ENCODE measurements around the gene SPEM3.

Gene SPEM3

DNA sequence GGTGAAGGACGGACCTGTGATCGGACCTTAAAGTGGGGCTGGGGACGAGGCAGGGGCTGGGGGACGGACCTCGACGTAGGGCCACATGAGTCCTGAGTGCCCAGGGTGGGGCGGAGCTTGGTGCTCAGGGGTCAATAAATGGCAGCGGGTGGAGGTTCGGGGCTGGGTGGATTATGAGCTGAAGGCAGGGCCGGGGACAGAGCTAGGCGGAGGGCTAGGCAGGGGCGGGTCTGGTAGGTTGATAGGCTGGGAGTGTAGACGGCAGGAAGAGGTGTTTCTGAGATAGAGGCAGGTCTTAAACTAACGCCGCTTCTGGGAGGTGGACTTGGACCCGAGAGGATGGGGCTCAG lies 16.9 kb downstream of the SPEM3 start:
- no peak for DNase-seq (ENCODE audit: extremely low read depth, low read depth)
- 0 out of 2 replicates have a peak overlapping the region, but pooled peaks have one; percentile 21 for H3K4me3 ChIP-seq (replicated peaks; ENCODE audit: low read depth, low read length)
- TF ChIP-seq, protein P1, sequence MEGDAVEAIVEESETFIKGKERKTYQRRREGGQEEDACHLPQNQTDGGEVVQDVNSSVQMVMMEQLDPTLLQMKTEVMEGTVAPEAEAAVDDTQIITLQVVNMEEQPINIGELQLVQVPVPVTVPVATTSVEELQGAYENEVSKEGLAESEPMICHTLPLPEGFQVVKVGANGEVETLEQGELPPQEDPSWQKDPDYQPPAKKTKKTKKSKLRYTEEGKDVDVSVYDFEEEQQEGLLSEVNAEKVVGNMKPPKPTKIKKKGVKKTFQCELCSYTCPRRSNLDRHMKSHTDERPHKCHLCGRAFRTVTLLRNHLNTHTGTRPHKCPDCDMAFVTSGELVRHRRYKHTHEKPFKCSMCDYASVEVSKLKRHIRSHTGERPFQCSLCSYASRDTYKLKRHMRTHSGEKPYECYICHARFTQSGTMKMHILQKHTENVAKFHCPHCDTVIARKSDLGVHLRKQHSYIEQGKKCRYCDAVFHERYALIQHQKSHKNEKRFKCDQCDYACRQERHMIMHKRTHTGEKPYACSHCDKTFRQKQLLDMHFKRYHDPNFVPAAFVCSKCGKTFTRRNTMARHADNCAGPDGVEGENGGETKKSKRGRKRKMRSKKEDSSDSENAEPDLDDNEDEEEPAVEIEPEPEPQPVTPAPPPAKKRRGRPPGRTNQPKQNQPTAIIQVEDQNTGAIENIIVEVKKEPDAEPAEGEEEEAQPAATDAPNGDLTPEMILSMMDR (IDR thresholded peaks at IDR 0.05; ENCODE audit: low read depth, low read length, missing control alignments): no peak

DNA sequence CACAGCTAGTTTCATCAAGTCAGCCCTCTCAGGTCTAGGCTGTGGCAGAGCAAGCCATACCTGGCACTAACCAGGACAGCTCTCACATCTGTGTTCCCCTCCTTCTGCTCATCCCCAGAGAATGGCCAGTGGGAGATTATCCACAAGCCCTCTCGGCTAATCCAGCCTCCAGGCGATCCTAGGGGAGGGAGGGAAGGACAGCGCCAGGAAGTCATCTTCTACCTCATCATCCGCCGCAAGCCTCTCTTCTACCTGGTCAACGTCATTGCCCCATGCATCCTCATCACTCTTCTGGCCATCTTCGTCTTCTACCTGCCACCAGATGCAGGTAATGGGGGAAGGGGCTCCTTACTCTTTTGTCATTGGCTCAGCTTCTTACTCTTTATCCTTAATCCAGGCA lies 19.8 kb downstream of the SPEM3 start:
- no peak overlapping the region for H3K4me3 ChIP-seq (replicated peaks; ENCODE audit: low read depth, low read length)
- no peak for DNase-seq (ENCODE audit: extremely low read depth, low read depth)
- TF ChIP-seq, protein P1 (IDR thresholded peaks at IDR 0.05; ENCODE audit: low read depth, low read length, missing control alignments): no peak

GRCh38 chr17:7459961-7460545 lies 31.4 kb downstream of the SPEM3 start:
- H3K4me3 ChIP-seq (replicated peaks; ENCODE audit: low read depth, low read length): no peak overlapping the region
- no peak for DNase-seq (ENCODE audit: extremely low read depth, low read depth)
- TF ChIP-seq, protein P1 (IDR thresholded peaks at IDR 0.05; ENCODE audit: low read depth, low read length, missing control alignments): no peak

DNA sequence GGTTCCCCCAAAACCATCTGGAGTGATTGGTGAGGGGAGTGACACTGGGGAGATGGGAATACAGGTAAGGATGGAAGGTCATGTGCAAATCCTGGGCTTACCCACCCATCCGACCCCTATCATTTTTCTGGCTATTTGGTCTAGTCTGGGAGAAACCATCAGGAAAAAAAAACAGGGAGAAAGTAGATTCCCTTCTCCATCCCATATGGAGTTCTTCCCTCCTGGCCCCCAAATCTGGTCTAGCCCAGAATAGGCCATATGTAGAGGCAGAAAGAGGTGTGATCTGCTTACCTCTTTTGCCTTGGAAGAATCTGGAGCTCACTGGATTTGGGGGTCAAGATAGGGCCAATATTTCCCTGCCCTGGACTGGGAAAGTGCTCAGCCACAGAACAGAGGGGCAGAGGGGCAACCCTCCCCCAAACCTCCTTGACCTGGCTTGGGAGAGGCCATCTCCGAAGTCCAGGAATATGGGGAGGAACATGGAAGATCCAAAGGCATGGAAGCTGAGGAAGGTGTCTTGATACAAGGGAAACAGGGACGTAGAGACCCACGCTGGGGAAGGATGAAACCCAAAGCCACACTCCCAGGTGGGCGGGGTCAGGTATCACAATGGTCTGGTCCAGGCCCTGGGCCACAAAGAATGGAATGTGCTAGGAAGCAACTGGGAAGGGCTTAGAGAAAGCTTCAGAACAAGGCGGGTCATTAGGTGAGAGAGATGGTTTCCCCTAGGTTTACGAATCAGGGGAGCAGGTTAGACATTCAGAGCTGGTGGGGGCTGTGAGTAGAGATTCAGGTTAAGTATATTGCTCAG lies 32.4 kb downstream of the SPEM3 start:
- TF ChIP-seq, protein P1 (IDR thresholded peaks at IDR 0.05; ENCODE audit: low read depth, low read length, missing control alignments): no peak
- no peak overlapping the region for H3K4me3 ChIP-seq (replicated peaks; ENCODE audit: low read depth, low read length)
- DNase-seq (ENCODE audit: extremely low read depth, low read depth): no peak

DNA sequence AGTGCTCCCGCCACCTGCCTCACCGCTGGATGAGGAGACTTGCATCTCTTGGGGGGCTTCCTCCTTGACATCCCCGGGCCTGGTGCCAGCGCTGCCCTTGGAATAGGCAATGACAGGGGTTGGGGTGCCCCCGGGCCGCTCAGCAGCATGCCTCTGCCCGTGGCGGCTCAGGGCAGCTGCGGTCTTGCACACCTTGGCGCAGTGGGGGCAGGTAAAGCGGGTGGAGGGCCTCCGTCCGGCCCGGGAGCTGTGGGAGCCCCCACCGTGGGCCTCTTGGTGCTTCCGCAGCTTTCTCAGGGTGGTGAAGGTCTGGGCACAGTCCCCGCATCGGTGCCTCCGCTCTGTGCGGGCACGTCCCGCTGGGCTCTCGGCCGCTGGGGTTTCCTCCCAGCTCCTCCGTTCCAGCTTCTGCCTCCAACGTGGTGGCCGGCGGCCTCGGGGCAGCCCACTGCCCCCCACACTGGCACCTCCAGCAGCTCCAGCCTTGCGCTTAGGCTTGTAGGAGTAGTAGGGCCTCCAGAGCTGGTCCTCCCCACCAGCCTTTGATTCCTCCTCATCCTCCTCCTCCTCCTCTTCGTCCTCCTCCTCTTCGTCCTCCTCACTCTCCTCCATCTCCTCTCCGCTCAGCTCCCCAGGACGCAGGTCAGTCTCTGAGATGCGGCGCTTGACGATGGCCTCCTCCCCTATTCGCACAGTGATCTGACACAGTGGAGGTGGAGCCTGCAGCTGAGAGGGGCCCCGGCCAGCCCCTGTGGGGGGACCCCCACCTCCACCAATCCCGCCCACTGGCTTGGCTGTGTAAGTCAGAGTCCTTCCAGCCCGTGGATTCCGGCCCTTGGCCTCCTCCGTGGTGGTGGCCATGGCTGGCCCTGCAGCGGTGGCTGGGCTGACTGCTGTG lies 34.1 kb downstream of the SPEM3 start:
- no peak overlapping the region for H3K4me3 ChIP-seq (replicated peaks; ENCODE audit: low read depth, low read length)
- DNase-seq (ENCODE audit: extremely low read depth, low read depth): no peak
- TF ChIP-seq, protein P1 (IDR thresholded peaks at IDR 0.05; ENCODE audit: low read depth, low read length, missing control alignments): no peak

- TF ChIP-seq, protein P1 (IDR thresholded peaks at IDR 0.05; ENCODE audit: low read depth, low read length, missing control alignments): no peak
- DNase-seq (ENCODE audit: extremely low read depth, low read depth): no peak
- no peak overlapping the region for H3K4me3 ChIP-seq (replicated peaks; ENCODE audit: low read depth, low read length)
Observed at GRCh38 chr17:7463372-7463846, 34.8 kb downstream of the SPEM3 start.

All from HFF-Myc (cell line).